HepG2 (cell line): ENCODE measurements around the gene ABCA3. TPM values are rescaled to one million over a fixed set of nuclear protein-coding genes. Genes with fewer than 3 reads are reported as not detected.
A peak's percentile ranks its signal among the peaks of the same experiment; 100 is the strongest.

Experiments
- CREM ChIP-seq, 2 experiments: sonication (generic) in 1 of 2; formaldehyde crosslinking in 1 of 2; IDR thresholded peaks; 2 replicates each; pipeline versions ENCODE4 v1.4.0 to v1.6.1; 2016 to 2020; ENCODE audit warnings: antibody characterized with exemption in 1 of 2, mild to moderate bottlenecking in 1 of 2, missing genetic modification reagents in 1 of 2
- DNMT1 ChIP-seq: sonication (generic); formaldehyde crosslinking; IDR thresholded peaks from 2 replicates; pipeline ENCODE4 v1.5.1; 2020; ENCODE audit warnings: mild to moderate bottlenecking, missing genetic modification reagents
- DR1 ChIP-seq: sonication (generic); formaldehyde crosslinking; IDR thresholded peaks from 2 replicates; pipeline ENCODE4 v1.8.0; 2021; ENCODE audit warnings: mild to moderate bottlenecking, missing genetic modification reagents, inconsistent platforms
- ETS1 ChIP-seq: sonication (generic); formaldehyde crosslinking; IDR thresholded peaks from 2 replicates; pipeline ENCODE4 v1.4.0; 2020; ENCODE audit warnings: missing genetic modification reagents
- FOXK2 ChIP-seq: fragments of 450-650 bp; IDR thresholded peaks from 2 replicates; pipeline ENCODE4 v1.6.1; 2016
- GFI1 ChIP-seq: sonication (generic); formaldehyde crosslinking; IDR thresholded peaks from 2 replicates; pipeline ENCODE4 v1.5.0; 2020; ENCODE audit warnings: missing genetic modification reagents, mild to moderate bottlenecking, borderline replicate concordance
- GZF1 ChIP-seq: sonication (generic); formaldehyde crosslinking; IDR thresholded peaks from 2 replicates; pipeline ENCODE4 v1.5.1; 2020; ENCODE audit warnings: mild to moderate bottlenecking, missing genetic modification reagents
- MLX ChIP-seq: IDR thresholded peaks from 2 replicates; pipeline ENCODE4 v1.6.1; 2016
- NFYB ChIP-seq: sonication (generic); formaldehyde crosslinking; IDR thresholded peaks from 2 replicates; pipeline ENCODE4 v1.4.0; 2020; ENCODE audit warnings: missing genetic modification reagents
- PHF5A ChIP-seq: IDR thresholded peaks from one replicate; pipeline ENCODE4 v1.6.1; 2018; ENCODE audit warnings: low read depth, missing genetic modification reagents; ENCODE audit not compliant: unreplicated experiment
- WIZ ChIP-seq: sonication (generic); formaldehyde crosslinking; IDR thresholded peaks from 2 replicates; pipeline ENCODE4 v1.5.1; 2020; ENCODE audit warnings: mild to moderate bottlenecking, missing genetic modification reagents
- ZBTB38 ChIP-seq: sonication (generic); formaldehyde crosslinking; IDR thresholded peaks from 2 replicates; pipeline ENCODE4 v1.5.1; 2020; ENCODE audit warnings: mild to moderate bottlenecking, missing genetic modification reagents
- ZBTB4 ChIP-seq: sonication (generic); formaldehyde crosslinking; IDR thresholded peaks from 2 replicates; pipeline ENCODE4 v1.4.0; 2020; ENCODE audit warnings: missing genetic modification reagents, mild to moderate bottlenecking, borderline replicate concordance
- ZBTB8A ChIP-seq: sonication (generic); formaldehyde crosslinking; IDR thresholded peaks from 2 replicates; pipeline ENCODE4 v1.4.0; 2020; ENCODE audit warnings: mild to moderate bottlenecking, low read depth, missing genetic modification reagents, borderline replicate concordance
- ZNF224 ChIP-seq: sonication (generic); formaldehyde crosslinking; IDR thresholded peaks from 2 replicates; pipeline ENCODE4 v1.5.0; 2020; ENCODE audit warnings: mild to moderate bottlenecking, missing genetic modification reagents
- ZNF232 ChIP-seq: sonication (generic); formaldehyde crosslinking; IDR thresholded peaks from 2 replicates; pipeline ENCODE4 v1.4.0; 2020; ENCODE audit warnings: missing genetic modification reagents, borderline replicate concordance
- ZNF3 ChIP-seq: IDR thresholded peaks from 2 replicates; pipeline ENCODE4 v1.7.0; 2017; ENCODE audit warnings: inconsistent platforms
- ZNF512B ChIP-seq: sonication (generic); formaldehyde crosslinking; IDR thresholded peaks from 2 replicates; pipeline ENCODE4 v1.5.1; 2020; ENCODE audit warnings: missing genetic modification reagents, mild to moderate bottlenecking, borderline replicate concordance
- ZNF530 ChIP-seq: sonication (generic); formaldehyde crosslinking; IDR thresholded peaks from 2 replicates; pipeline ENCODE4 v1.5.0; 2020; ENCODE audit warnings: low read depth, mild to moderate bottlenecking, missing genetic modification reagents
- ZNF850 ChIP-seq: sonication (generic); formaldehyde crosslinking; conservative IDR thresholded peaks from 2 replicates; pipeline ENCODE4 v1.9.0; 2021; ENCODE audit warnings: mild to moderate bottlenecking, missing genetic modification reagents
- polyA plus RNA-seq, 8 experiments: library from polyadenylated mRNA; depleted of rRNA in 3 of 8; stranded (reverse) in 7 of 8; unstranded in 1 of 8; fragments of >200 nt; fragmentation: Illumina TruSeq in 4 of 8; extraction: Trizol in 4 of 8; gene quantifications; 2 replicates each; pipeline versions ENCODE4 v1.2.1 to v1.2.3, GENCODE V29; 2011 to 2016; ENCODE audit warnings: low read depth in 4 of 8, missing spikeins in 1 of 8, mixed read lengths in 1 of 8; ENCODE audit not compliant: insufficient read depth in 1 of 8
- total RNA-seq, 5 experiments: library from RNA; depleted of rRNA; stranded (reverse); fragments of >200 nt; fragmentation: Illumina TruSeq; extraction: Trizol; gene quantifications; 2 replicates each; pipeline ENCODE4 v1.2.3, GENCODE V29; 2016; ENCODE audit warnings: low read depth in 1 of 5
- TF ChIP-seq, protein P1 (sequence below): sonication (generic); formaldehyde crosslinking; IDR thresholded peaks from 2 replicates; pipeline ENCODE4 v1.4.0; 2020; ENCODE audit warnings: mild to moderate bottlenecking, missing genetic modification reagents

ABCA3 gene
- total and polyA plus RNA-seq, 2 of the 13 experiments (the other 11 are each of a cell fraction or from before 2014, with no cell fraction given): 0.60 to 1.5 TPM

DNA sequence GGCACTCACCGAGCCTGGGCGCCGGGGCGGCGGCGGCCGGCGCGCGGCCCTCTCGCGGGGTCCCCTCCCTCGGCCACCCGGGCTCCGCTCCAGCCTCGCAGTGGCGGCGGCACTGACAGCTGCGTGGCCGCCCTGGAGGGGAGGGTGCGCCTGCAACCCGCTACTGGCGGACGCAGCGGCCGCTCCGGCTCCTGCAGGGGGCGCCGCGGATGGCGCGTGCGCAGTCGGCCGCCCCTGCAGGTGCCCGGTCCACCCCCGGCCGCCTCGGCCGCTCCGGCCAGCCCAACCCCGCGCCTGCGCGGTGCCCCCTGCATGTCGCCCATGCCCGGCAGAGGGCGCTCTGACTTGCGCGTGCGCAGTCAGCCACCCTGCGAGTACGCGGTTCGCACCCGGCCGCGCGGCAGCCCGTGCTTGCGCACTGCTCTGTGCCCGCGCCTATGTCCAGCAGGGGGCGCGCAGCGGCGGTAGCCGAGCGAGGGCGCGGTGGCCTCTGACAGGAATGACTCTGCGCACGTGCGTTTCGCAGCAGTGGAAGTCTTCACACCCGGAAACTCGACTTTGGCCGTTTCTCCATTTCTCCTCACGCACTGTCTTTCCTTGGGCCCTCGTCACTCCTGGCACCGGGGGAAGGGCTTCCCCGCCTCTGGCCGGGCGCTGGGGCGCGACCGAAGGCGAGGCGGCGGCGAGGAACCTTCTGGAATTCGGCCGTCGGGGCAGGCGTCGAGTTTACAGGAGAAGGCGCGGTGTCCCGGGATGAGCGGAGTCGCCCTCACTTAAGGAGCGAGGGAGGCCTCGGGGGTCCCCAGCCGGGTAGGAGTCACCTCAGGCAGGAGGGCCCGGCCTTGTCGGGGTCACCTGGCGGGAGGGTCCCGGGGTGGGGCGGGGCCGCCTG lies at the start of gene ABCA3 (continued):
- TF ChIP-seq ZNF850 (CRISPR knock-in tag): no peak
- TF ChIP-seq ZNF530 (CRISPR knock-in tag): no peak
- peak; percentile 47; the same call in 1 of the 2 replicates for TF ChIP-seq NFYB (CRISPR knock-in tag)
- peak; percentile 100 for TF ChIP-seq ZNF224 (CRISPR knock-in tag)
- peak; percentile 98 for TF ChIP-seq ZNF232 (CRISPR knock-in tag)
- TF ChIP-seq DNMT1: peak; percentile 93; the same call in 1 of the 2 replicates
- peak; percentile 61; the same call in 1 of the 2 replicates for TF ChIP-seq ZBTB8A (CRISPR knock-in tag)
- peak; percentile 81; the same call in 1 of the 2 replicates for TF ChIP-seq ZNF512B (CRISPR knock-in tag)
- no peak for TF ChIP-seq CREM (IDR thresholded peaks at IDR 0.05)
- no peak for TF ChIP-seq CREM (CRISPR knock-in tag; IDR thresholded peaks at IDR 0.05)
- TF ChIP-seq ZBTB4 (CRISPR knock-in tag): peak; percentile 92; the same call in 1 of the 2 replicates
- TF ChIP-seq GFI1 (CRISPR knock-in tag): peak; percentile 89
- TF ChIP-seq FOXK2: no peak
- TF ChIP-seq MLX (CRISPR knock-in tag): peak; percentile 80
- peak; percentile 96 for TF ChIP-seq ZBTB38 (CRISPR knock-in tag)
- TF ChIP-seq ETS1 (CRISPR knock-in tag): peak; percentile 89; the same call in 1 of the 2 replicates
- TF ChIP-seq PHF5A (CRISPR knock-in tag): no peak
- TF ChIP-seq GZF1: peak; percentile 87
- TF ChIP-seq, protein P1, sequence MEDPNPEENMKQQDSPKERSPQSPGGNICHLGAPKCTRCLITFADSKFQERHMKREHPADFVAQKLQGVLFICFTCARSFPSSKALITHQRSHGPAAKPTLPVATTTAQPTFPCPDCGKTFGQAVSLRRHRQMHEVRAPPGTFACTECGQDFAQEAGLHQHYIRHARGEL (CRISPR knock-in tag): peak; percentile 97
- no peak for TF ChIP-seq ZNF3
- peak; percentile 89 for TF ChIP-seq DR1 (CRISPR knock-in tag)
- peak; percentile 80; the same call in 1 of the 2 replicates for TF ChIP-seq WIZ
